Mucosa of stomach (tissue), 1 donor: ENCODE measurements around the gene VASN.
"Not testable (repeated sequence)": the region's sequence is repeated elsewhere in the genome, so short reads cannot be mapped to it uniquely, and the experiment has no call there.

Source experiments
- H3K27me3 ChIP-seq: one replicate; pipeline ENCODE4 v1.7.0; 2013; ENCODE audit warnings: mild to moderate bottlenecking, low read length; ENCODE audit not compliant: control insufficient read depth, insufficient read depth
- H3K36me3 ChIP-seq: one replicate; pipeline ENCODE4 v1.7.0; 2013; ENCODE audit warnings: low read length; ENCODE audit not compliant: control insufficient read depth, insufficient read depth
- H3K4me1 ChIP-seq: one replicate; pipeline ENCODE4 v1.7.0; 2013; ENCODE audit warnings: mild to moderate bottlenecking, low read length; ENCODE audit not compliant: control insufficient read depth, insufficient read depth
- H3K4me3 ChIP-seq: one replicate; pipeline ENCODE4 v1.7.0; 2013; ENCODE audit warnings: low read length
- H3K9ac ChIP-seq: one replicate; pipeline ENCODE4 v1.7.0; 2013; ENCODE audit warnings: mild to moderate bottlenecking, low read length, moderate library complexity
- H3K9me3 ChIP-seq: one replicate; pipeline ENCODE4 v1.7.0; 2013; ENCODE audit warnings: mild to moderate bottlenecking, low read length, moderate library complexity; ENCODE audit not compliant: control insufficient read depth
- donor health status: Pancreatic carcinoma.

Gene VASN

DNA sequence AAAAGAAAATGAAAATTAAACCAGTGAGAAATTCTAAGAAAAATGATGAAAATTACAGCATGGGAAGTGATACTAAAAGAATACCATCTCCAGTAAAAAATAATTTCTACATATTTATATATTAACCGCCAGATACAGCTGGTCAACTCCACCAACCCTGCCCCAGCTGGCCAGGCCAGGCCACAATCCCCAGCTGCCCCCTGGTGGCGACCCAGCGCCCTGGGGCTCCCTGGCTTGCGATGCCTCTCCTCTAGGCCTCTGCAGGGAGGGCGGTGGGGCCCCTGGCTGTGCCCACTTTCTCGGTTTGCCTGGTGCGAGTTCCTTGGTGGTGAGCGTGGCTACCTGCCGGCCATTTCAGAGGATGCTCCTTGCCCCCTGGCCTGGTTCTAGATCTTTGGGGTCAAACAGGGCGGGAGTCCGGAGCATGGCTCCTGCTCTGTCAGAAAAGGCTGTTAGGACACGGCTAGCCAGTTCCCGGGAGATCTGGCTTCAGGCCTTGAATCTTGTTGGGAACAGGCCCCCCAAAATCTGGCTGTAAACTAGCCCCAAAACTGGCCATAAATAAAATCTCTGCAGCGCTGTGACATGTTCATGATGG, 41.3 kb upstream of the VASN start:
- no peaks in the 10 kb centered on the region for H3K9me3 ChIP-seq
- no peak overlapping the region for H3K9ac ChIP-seq
- H3K4me3 ChIP-seq, result no peak overlapping the region
- peaks cover 23% of the 10 kb centered on the region for H3K4me1 ChIP-seq
- H3K27me3 ChIP-seq, result no peaks in the 10 kb centered on the region
- H3K36me3 ChIP-seq, result no peaks in the 10 kb centered on the region

DNA sequence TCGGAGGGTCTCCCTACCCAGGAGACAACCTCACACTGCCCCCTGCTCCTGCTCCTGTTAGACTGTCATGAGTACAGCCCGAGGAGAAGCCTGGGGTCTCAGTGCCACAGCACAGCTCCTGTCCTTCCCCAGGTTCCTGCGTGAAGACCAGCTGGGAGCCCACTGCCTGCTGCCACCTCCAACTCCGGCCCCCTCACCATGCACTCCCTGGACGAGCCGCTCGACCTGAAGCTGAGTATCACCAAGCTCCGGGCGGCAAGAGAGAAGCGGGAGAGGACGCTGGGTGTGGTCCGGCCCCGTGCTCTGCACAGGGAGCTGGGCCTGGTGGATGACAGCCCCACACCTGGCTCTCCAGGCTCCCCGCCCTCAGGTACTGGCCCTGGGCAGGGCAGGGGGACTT, 39.6 kb upstream of the VASN start:
- H3K9ac ChIP-seq, result no peak overlapping the region
- H3K36me3 ChIP-seq, result no peaks in the 10 kb centered on the region
- no peaks in the 10 kb centered on the region for H3K9me3 ChIP-seq
- no peaks in the 10 kb centered on the region for H3K27me3 ChIP-seq
- H3K4me3 ChIP-seq, result no peak overlapping the region
- peaks cover 21% of the 10 kb centered on the region for H3K4me1 ChIP-seq

DNA sequence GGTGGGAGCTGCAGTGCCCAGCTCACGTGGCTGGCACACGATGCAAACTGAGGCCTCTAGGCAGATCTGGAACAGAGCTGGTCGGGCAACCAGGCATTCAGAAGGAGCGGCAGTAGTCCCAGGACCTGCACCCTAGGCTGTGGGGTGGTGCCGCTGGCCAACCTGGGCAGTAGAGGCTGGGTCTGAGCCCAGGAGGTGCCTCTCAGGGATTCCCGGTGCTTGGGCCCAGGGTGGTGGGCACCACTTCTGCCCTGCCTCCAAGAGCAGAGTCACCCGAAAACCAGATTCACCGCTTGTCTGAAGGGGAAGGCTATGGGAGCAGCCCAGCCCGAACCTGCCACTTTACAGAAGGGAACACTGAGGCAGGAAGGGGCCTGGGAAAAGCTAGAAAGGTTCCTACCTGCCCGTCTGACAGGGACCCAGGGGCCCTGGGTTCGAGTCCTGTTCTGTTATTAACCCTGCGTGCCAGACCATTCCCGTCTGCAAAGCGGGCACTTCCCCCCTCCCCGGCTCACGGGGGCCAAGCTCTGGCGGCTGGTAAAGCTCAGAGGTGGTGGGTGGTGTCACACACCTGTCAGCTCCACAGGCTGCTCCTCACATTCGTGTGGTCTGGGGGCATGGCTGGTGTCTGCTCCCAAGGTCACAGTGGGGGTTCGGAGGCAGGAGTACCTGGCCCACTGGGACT, 38.9 kb upstream of the VASN start:
- Histone ChIP-seq H3K9me3 (no peaks in the 10 kb centered on the region), H3K36me3 (no peaks in the 10 kb centered on the region), H3K4me3 (no peak overlapping the region)

GRCh38 chr16:4333308-4333638, 38.4 kb upstream of the VASN start:
- Histone ChIP-seq H3K4me1 (peaks cover 13% of the 10 kb centered on the region), H3K4me3 (no peak overlapping the region), H3K9me3 (no peaks in the 10 kb centered on the region), H3K27me3 (no peaks in the 10 kb centered on the region), H3K9ac (no peak overlapping the region), H3K36me3 (no peaks in the 10 kb centered on the region)

More for the DNA sequence above, 38.9 kb upstream of the VASN start:
- H3K9ac ChIP-seq, result no peak overlapping the region
- peaks cover 18% of the 10 kb centered on the region for H3K4me1 ChIP-seq
- no peaks in the 10 kb centered on the region for H3K27me3 ChIP-seq

DNA sequence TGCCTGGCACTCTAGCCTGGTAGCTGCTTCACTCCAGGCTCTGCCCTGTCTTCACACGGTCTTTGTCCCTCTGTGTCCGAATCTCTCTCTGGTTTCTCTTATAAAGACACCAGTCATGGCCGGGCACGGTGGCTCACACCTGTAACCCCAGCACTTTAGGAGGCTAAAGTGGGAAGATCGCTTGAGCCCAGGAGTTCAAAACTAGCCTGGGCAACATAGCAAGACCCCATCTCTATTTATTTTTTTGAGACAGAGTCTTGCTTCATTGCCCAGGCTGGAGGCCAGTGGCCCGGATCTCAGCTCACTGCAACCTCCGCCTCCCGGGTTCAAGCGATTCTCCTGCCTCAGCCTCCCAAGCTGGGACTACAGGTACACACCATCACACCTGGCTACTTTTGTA, 37.9 kb upstream of the VASN start:
- not testable (repeated sequence) for H3K27me3 ChIP-seq, H3K36me3 ChIP-seq, H3K4me3 ChIP-seq, H3K4me1 ChIP-seq, H3K9ac ChIP-seq, H3K9me3 ChIP-seq

DNA sequence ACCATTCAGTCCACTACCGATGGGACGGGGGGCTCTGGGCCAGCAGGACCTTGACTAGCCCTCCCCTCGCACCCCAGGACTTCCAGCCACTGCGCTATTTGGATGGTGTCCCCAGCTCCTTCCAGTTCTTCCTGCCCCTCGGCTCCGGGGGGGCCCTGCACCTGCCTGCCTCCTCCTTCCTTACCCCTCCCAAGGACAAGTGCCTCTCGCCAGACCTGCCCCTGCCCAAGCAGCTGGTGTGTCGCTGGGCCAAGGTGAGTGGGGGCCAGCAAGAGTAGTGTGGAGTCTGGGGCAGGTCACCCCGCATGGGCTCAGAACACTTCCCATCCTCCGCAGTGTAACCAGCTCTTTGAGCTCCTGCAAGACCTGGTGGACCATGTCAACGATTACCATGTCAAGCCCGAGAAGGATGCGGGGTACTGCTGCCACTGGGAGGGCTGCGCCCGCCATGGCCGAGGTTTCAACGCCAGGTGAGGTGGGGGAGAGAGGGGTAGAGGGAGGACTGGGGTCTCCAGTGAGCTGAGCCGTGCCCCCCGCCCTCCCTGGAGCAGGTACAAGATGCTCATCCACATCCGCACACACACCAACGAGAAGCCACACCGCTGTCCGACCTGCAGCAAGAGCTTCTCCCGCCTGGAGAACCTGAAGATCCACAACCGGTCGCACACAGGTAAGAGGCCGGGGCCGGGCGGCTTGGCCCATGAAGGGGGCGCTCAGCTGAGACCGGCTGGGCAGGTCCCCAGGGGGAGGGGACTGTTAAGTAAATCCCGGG, 36.7 kb upstream of the VASN start:
- no peaks in the 10 kb centered on the region for H3K27me3 ChIP-seq
- H3K9ac ChIP-seq, result no peak overlapping the region
- no peak overlapping the region for H3K4me3 ChIP-seq
- H3K9me3 ChIP-seq, result no peaks in the 10 kb centered on the region
- H3K4me1 ChIP-seq, result no peaks in the 10 kb centered on the region
- no peaks in the 10 kb centered on the region for H3K36me3 ChIP-seq

GRCh38 chr16:4336701-4337539, 34.7 kb upstream of the VASN start:
- Histone ChIP-seq H3K9me3 (no peaks in the 10 kb centered on the region), H3K27me3 (no peaks in the 10 kb centered on the region), H3K36me3 (no peaks in the 10 kb centered on the region), H3K9ac (no peak overlapping the region), H3K4me3 (no peak overlapping the region), H3K4me1 (no peaks in the 10 kb centered on the region)

GRCh38 chr16:4337540-4338088, 34.0 kb upstream of the VASN start:
- Histone ChIP-seq H3K9ac (no peak overlapping the region), H3K36me3 (no peaks in the 10 kb centered on the region), H3K27me3 (no peaks in the 10 kb centered on the region), H3K4me1 (no peaks in the 10 kb centered on the region), H3K9me3 (no peaks in the 10 kb centered on the region), H3K4me3 (no peak overlapping the region)

GRCh38 chr16:4338125-4338582, 33.5 kb upstream of the VASN start:
- H3K9ac ChIP-seq, result no peak overlapping the region
- no peaks in the 10 kb centered on the region for H3K36me3 ChIP-seq
- H3K27me3 ChIP-seq, result no peaks in the 10 kb centered on the region
- no peak overlapping the region for H3K4me3 ChIP-seq
- no peaks in the 10 kb centered on the region for H3K4me1 ChIP-seq
- H3K9me3 ChIP-seq, result no peaks in the 10 kb centered on the region

DNA sequence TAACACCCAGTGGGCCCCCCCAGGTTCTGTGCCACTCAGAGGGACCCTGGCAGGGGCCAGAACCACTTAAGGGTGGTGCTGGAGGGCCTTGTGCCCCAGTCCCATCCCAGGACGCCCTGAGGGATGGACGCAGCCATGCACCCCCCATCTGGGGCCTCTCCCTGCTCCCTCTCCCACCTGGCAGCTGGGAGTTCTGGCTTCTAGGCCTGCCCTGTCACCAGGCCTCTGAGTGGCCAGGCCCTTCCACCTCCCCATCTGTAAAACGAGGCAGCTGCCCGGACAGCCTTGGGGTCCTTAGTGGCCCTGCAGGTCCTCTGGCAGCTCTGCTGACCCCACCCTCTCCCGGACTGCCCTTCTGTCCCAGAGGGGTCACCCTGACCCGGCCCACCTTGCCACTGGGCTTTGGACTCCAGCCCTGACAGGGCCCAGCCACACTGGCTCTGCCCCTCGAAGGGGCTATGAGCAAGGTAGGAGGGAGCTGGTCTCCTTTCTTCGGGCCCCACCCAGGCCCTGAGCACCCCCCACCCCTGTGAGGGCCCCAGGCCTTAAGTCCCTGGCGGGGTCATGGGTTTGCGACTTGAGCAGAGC, 32.8 kb upstream of the VASN start:
- H3K9me3 ChIP-seq, result no peaks in the 10 kb centered on the region
- H3K27me3 ChIP-seq, result no peaks in the 10 kb centered on the region
- no peak overlapping the region for H3K9ac ChIP-seq
- no peak overlapping the region for H3K4me3 ChIP-seq
- H3K4me1 ChIP-seq, result no peaks in the 10 kb centered on the region
- H3K36me3 ChIP-seq, result no peaks in the 10 kb centered on the region

DNA sequence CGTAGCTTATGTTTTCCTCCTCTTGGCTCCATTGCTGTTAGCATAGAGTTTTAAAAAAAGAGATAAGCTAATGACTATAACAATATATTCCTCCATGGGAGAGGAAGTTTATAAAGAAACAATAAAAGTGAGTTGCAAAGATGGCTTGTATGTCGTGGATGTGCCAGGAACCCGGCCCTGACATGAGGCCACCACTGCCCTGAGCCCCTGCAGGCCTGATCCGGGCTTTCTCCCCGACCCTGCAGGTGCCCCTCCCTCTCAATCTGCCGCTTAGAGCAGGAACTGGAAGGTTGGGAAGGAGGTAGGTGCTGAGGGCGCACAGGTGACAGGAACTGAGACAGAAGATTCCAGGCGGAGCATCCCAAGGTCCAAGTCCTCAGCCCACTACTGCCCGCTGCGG, 32.2 kb upstream of the VASN start:
- H3K9me3 ChIP-seq, result no peaks in the 10 kb centered on the region
- peaks cover under 1% of the 10 kb centered on the region for H3K4me1 ChIP-seq
- H3K9ac ChIP-seq, result no peak overlapping the region
- no peak overlapping the region for H3K4me3 ChIP-seq
- no peaks in the 10 kb centered on the region for H3K27me3 ChIP-seq
- H3K36me3 ChIP-seq, result no peaks in the 10 kb centered on the region
